ENCODE measurements around the gene MYD88. TPM values are rescaled to one million over a fixed set of nuclear protein-coding genes. Genes with fewer than 3 reads are reported as not detected.

MYD88 gene
- total RNA-seq, 1 experiment from 2014 or later: 14.8 TPM

DNA sequence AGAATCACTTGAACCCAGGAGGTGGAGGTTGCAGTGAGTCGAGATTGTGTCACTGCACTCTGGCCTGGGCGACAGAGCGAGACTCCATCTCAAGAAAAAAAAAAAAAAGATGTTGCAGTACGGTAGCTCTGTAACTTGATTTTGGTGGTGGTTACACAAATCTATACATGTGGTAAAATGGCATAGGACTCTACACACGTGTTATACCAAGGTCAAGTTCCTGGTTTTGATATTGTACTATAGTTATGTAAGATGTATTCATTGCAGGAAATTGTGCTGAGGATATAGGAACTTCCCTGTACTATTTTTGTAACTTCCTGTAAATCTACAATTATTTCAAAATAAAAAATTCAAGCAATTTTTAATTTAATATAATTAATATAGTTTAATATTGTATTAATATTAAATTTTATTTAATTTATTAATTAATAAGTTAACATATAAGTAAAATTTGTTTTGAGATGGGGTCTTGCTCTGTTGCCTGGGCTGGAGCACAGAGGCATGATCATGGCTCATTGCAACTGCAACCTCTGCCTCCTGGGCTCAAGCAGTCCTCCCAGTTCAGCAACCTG lies 9.9 kb downstream of the MYD88 start:
- DNase-seq (ENCODE audit: low read depth, low spot score) (no peak), ATAC-seq (no peak)
- H3K27me3 ChIP-seq (ENCODE audit: insufficient read depth, low read length): no peaks in the 10 kb centered on the region
- H3K9ac ChIP-seq (ENCODE audit: low read length): no peak overlapping the region
- intact Hi-C loops (cut with micrococcal nuclease): no loop called here
- RAD21 ChIA-PET (ENCODE audit: low non-redundant PET in 1 of 2, low total read pairs in 2 of 2, uncharacterized antibody in 2 of 2, unreplicated experiment in 2 of 2): no interaction called here
- CTCF ChIA-PET: no interaction called here
- peaks cover 0 to 15% of the 10 kb centered on the region in 2 experiments; a peak in 2 of 4 replicates for H3K4me1 ChIP-seq (ENCODE audit: control insufficient read depth in 1 of 2, insufficient read depth in 2 of 2, low read length in 2 of 2)
- no peaks in the 10 kb centered on the region for H3K79me2 ChIP-seq (ENCODE audit: insufficient read depth, low read length)
- H4K20me1 ChIP-seq (ENCODE audit: insufficient read depth): no peaks in the 10 kb centered on the region
- no TSS peak for BruUV-seq (replicated peaks)
- no peak overlapping the region for H2AFZ ChIP-seq (ENCODE audit: low read depth, low read length, poor library complexity, severe bottlenecking)
- no peak overlapping the region for H3K4me2 ChIP-seq (ENCODE audit: low read length)
- no peak overlapping the region for H3K4me3 ChIP-seq (replicated peaks in 1 of 2; ENCODE audit: low read depth in 1 of 2, low read length in 2 of 2)
- TF ChIP-seq, protein P1, sequence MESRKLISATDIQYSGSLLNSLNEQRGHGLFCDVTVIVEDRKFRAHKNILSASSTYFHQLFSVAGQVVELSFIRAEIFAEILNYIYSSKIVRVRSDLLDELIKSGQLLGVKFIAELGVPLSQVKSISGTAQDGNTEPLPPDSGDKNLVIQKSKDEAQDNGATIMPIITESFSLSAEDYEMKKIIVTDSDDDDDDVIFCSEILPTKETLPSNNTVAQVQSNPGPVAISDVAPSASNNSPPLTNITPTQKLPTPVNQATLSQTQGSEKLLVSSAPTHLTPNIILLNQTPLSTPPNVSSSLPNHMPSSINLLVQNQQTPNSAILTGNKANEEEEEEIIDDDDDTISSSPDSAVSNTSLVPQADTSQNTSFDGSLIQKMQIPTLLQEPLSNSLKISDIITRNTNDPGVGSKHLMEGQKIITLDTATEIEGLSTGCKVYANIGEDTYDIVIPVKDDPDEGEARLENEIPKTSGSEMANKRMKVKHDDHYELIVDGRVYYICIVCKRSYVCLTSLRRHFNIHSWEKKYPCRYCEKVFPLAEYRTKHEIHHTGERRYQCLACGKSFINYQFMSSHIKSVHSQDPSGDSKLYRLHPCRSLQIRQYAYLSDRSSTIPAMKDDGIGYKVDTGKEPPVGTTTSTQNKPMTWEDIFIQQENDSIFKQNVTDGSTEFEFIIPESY (IDR thresholded peaks at IDR 0.05; ENCODE audit: extremely low read depth, insufficient replicate concordance, low read length): no peak
- TF ChIP-seq, protein P2, sequence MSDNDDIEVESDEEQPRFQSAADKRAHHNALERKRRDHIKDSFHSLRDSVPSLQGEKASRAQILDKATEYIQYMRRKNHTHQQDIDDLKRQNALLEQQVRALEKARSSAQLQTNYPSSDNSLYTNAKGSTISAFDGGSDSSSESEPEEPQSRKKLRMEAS (IDR thresholded peaks at IDR 0.05): no peak
- no peak for TF ChIP-seq SIN3A (IDR thresholded peaks at IDR 0.05; ENCODE audit: low read depth)
- no peak for TF ChIP-seq SRF (IDR thresholded peaks at IDR 0.05; ENCODE audit: low read depth)
- TF ChIP-seq, protein P3, sequence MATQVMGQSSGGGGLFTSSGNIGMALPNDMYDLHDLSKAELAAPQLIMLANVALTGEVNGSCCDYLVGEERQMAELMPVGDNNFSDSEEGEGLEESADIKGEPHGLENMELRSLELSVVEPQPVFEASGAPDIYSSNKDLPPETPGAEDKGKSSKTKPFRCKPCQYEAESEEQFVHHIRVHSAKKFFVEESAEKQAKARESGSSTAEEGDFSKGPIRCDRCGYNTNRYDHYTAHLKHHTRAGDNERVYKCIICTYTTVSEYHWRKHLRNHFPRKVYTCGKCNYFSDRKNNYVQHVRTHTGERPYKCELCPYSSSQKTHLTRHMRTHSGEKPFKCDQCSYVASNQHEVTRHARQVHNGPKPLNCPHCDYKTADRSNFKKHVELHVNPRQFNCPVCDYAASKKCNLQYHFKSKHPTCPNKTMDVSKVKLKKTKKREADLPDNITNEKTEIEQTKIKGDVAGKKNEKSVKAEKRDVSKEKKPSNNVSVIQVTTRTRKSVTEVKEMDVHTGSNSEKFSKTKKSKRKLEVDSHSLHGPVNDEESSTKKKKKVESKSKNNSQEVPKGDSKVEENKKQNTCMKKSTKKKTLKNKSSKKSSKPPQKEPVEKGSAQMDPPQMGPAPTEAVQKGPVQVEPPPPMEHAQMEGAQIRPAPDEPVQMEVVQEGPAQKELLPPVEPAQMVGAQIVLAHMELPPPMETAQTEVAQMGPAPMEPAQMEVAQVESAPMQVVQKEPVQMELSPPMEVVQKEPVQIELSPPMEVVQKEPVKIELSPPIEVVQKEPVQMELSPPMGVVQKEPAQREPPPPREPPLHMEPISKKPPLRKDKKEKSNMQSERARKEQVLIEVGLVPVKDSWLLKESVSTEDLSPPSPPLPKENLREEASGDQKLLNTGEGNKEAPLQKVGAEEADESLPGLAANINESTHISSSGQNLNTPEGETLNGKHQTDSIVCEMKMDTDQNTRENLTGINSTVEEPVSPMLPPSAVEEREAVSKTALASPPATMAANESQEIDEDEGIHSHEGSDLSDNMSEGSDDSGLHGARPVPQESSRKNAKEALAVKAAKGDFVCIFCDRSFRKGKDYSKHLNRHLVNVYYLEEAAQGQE (IDR thresholded peaks at IDR 0.05; ENCODE audit: low read depth): no peak
- no peak for TF ChIP-seq EZH2phosphoT487 (IDR thresholded peaks at IDR 0.05; ENCODE audit: borderline replicate concordance)
- TF ChIP-seq, protein P4, sequence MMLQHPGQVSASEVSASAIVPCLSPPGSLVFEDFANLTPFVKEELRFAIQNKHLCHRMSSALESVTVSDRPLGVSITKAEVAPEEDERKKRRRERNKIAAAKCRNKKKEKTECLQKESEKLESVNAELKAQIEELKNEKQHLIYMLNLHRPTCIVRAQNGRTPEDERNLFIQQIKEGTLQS (IDR thresholded peaks at IDR 0.05): no peak
- no peak for TF ChIP-seq POLR2AphosphoS5 (IDR thresholded peaks at IDR 0.05; ENCODE audit: low read depth, low read length)
- no peak for TF ChIP-seq FOSL1 (IDR thresholded peaks at IDR 0.05; ENCODE audit: low read depth)
- TF ChIP-seq, protein P5, sequence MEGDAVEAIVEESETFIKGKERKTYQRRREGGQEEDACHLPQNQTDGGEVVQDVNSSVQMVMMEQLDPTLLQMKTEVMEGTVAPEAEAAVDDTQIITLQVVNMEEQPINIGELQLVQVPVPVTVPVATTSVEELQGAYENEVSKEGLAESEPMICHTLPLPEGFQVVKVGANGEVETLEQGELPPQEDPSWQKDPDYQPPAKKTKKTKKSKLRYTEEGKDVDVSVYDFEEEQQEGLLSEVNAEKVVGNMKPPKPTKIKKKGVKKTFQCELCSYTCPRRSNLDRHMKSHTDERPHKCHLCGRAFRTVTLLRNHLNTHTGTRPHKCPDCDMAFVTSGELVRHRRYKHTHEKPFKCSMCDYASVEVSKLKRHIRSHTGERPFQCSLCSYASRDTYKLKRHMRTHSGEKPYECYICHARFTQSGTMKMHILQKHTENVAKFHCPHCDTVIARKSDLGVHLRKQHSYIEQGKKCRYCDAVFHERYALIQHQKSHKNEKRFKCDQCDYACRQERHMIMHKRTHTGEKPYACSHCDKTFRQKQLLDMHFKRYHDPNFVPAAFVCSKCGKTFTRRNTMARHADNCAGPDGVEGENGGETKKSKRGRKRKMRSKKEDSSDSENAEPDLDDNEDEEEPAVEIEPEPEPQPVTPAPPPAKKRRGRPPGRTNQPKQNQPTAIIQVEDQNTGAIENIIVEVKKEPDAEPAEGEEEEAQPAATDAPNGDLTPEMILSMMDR (IDR thresholded peaks at IDR 0.05 in 2 of 3, conservative IDR thresholded peaks at IDR 0.05 in 1 of 3; ENCODE audit: borderline replicate concordance in 1 of 3, insufficient read depth in 1 of 3, low read depth in 2 of 3, low read length in 2 of 3): no peak
- no peak for TF ChIP-seq JUND (IDR thresholded peaks at IDR 0.05)
- no peak for TF ChIP-seq CEBPB (IDR thresholded peaks at IDR 0.05; ENCODE audit: low read depth)
- TF ChIP-seq RAD21 (IDR thresholded peaks at IDR 0.05; ENCODE audit: low read depth): no peak
- TF ChIP-seq EZH2 (IDR thresholded peaks at IDR 0.05): no peak
- no peak for TF ChIP-seq TCF7L2 (IDR thresholded peaks at IDR 0.05; ENCODE audit: borderline replicate concordance, extremely low read depth, insufficient read depth, insufficient read length)
- no peaks in the 10 kb centered on the region for H3K36me3 ChIP-seq (ENCODE audit: control insufficient read depth in 1 of 2, insufficient read depth in 2 of 2, low read length in 2 of 2)
- H3K9me3 ChIP-seq (ENCODE audit: control insufficient read depth in 1 of 2, insufficient read depth in 1 of 2, low read depth in 1 of 2, low read length in 2 of 2): peaks cover 0 to 9% of the 10 kb centered on the region in 2 experiments; a peak in 1 of 4 replicates
- no peak overlapping the region for H3K27ac ChIP-seq (ENCODE audit: low read depth, low read length)
- POLR2A ChIA-PET: interaction anchor here (1.0 kb wide), 1 partner anchor 11 kb away, joined by 4 read pairs; the partner anchor contains the start of gene ACAA1
- H3K9me2 ChIP-seq (ENCODE audit: insufficient read depth): no peaks in the 10 kb centered on the region
